ENCODE measurements around the gene TRIM51G. TPM values are rescaled to one million over a fixed set of nuclear protein-coding genes. Genes with fewer than 3 reads are reported as not detected.
"Not testable (repeated sequence)": the region's sequence is repeated elsewhere in the genome, so short reads cannot be mapped to it uniquely, and the experiment has no call there.

Gene TRIM51G
- total RNA-seq, result not detected
- polyA plus RNA-seq (ENCODE audit: insufficient read length in 6 of 6), result not detected
- long read RNA-seq, donor 1, result 0 reads
- long read RNA-seq, donor 2, result 0 reads
- long read RNA-seq, donor 3, result 0 reads
- long read RNA-seq, donor 4, result 0 reads
- long read RNA-seq, donor 5, result 0 reads
- long read RNA-seq, donor 6, result 0 reads
- long read RNA-seq, donor 7, result 0 reads
- long read RNA-seq, donor 8, result 0 reads
- long read RNA-seq, donor 9, result 0 reads
- long read RNA-seq, donor 10, result 0 reads
- long read RNA-seq, donor 11, result 0 reads
- long read RNA-seq, donor 12, result 0 reads

DNA sequence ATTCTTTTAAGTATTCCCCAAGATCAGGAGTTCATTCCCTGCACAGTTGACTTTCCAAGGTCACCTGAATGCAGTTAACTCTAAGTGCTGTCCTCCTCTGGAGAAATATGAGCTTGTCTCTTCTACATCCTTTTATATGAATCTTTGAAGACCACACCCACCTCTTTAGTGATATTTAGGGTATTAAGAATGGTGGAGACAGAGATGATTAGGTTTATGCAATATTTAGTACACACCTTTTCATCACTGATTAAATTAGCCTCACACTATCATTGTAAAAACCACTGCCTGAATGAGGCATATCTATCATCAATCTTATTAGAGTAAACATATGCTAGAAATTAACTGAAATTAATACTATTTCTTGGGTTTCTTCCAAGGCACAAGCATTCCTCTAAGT lies at the start of gene TRIM51G:
Gene TRIM51G (minus strand): TSS at position 101 of the 400 bp plus-strand sequence. CDS start 2,190 bp downstream, outside the sequence.
- H3K27me3 ChIP-seq; H3K9me3 ChIP-seq; DNase-seq; H3K27ac ChIP-seq; H3K4me1 ChIP-seq; H3K36me3 ChIP-seq; intact Hi-C loops (cut with DNase I); H3K4me3 ChIP-seq; ATAC-seq: not testable (repeated sequence)

DNA sequence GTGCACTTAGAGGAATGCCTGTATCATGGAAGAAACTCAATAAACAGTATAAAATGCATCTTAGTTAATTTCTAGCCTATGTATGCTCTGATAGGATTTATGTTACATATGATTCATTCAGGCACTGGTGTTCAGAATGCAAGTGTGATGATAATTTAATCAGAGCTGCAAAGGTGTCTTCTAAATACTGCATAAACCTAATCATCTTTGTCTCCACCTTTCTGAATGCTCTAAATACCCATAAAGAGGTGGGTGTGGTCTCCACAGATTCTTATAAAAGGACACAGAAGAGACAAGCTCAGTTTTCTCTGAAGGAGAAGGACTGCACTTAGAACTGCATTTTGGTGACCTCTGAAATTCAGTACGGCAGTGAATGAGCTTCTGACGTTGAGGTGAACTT lies 44.8 kb upstream of the TRIM51G start, which contains the start of gene TRIM49B:
Gene TRIM49B (plus strand): TSS at position 301 of the 400 bp plus-strand sequence. CDS start 2,777 bp downstream, outside the sequence.
- H3K27me3 ChIP-seq, result not testable (repeated sequence)

DNA sequence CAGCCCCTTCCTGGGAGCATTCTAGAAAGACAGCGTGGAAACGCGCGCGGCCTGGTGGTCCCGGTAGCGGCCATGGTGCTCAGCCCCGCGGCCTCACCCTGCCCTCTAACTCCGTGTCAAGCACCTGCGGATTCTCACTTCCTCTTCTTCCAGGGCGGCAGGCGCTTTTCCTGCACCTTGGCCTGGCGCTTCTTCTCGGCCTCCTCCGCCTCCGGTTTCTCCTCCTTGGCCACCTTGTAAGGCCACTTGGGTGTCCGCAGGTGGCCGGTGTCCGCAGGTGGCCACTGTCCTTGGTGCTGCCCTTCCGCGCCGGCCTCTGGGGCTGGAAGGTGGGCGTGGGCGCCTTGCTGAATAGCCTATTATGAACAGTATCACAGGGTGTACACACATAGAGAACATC lies 15.1 kb downstream of the TRIM51G start:
- H3K27me3 ChIP-seq; H3K4me3 ChIP-seq; ATAC-seq; intact Hi-C loops (cut with DNase I); H3K36me3 ChIP-seq; H3K27ac ChIP-seq; H3K4me1 ChIP-seq; H3K9me3 ChIP-seq; DNase-seq: not testable (repeated sequence)

More for the DNA sequence above, 44.8 kb upstream of the TRIM51G start, which contains the start of gene TRIM49B:
- H3K9me3 ChIP-seq; intact Hi-C loops (cut with DNase I); ATAC-seq; DNase-seq; H3K4me3 ChIP-seq; H3K27ac ChIP-seq; H3K4me1 ChIP-seq; H3K36me3 ChIP-seq: not testable (repeated sequence)

DNA sequence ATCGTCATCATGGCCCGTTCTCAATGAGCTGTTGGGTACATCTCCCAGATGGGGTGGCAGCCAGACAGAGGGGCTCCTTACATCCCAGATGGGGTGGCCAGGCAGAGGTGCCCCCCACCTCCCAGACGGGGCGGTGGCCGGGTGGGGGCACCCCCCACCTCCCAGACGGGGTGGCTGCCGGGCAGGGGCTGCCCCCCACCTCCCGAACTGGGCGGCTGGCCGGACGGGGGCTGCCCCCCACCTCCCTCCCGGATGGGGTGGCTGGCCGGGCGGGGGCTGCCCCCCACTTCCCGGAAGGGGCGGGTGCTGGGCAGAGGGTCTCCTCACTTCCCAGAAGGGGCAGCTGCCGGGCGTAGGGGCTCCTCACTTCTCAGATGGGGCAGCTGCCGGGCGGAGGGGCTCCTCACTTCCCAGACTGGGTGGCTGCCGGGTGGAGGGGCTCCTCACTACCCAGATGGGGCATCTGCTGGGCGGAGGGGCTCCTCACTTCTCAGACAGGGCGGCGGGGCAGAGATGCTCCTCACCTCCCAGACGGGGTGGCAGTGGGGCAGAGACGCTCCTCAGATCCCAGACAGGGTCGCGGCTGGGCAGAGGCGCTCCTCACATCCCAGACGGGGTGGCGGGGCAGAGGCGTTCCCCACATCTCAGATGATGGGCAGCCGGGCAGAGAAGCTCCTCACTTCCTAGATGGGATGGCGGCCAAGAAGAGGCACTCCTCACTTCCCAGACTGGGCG lies 28.2 kb downstream of the TRIM51G start:
- intact Hi-C loops (cut with DNase I); DNase-seq; H3K27me3 ChIP-seq: not testable (repeated sequence)

GRCh38 chr11:48945796-48946195 lies 37.9 kb downstream of the TRIM51G start:
- H3K27me3 ChIP-seq; intact Hi-C loops (cut with DNase I); H3K4me3 ChIP-seq; DNase-seq; H3K27ac ChIP-seq; ATAC-seq; H3K9me3 ChIP-seq; H3K4me1 ChIP-seq; H3K36me3 ChIP-seq: not testable (repeated sequence)

More for the DNA sequence above, 28.2 kb downstream of the TRIM51G start:
- H3K27ac ChIP-seq, H3K4me3 ChIP-seq, H3K4me1 ChIP-seq, H3K9me3 ChIP-seq, ATAC-seq, H3K36me3 ChIP-seq: not testable (repeated sequence)

Other genes starting within 250 kb of the TRIM51G start
- gene TRIM49B, start 44.9 kb upstream of the TRIM51G start, total RNA-seq, result not detected
- gene TRIM49B, start 44.9 kb upstream of the TRIM51G start, polyA plus RNA-seq (ENCODE audit: insufficient read length in 6 of 6), result not detected
- not detected for gene TRIM64C, start 75.2 kb upstream of the TRIM51G start, total RNA-seq
- gene TRIM64C, start 75.2 kb upstream of the TRIM51G start, polyA plus RNA-seq (ENCODE audit: insufficient read length in 6 of 6), result not detected
- gene FOLH1, start 224.7 kb upstream of the TRIM51G start, total RNA-seq, result 1 to 10 TPM; 2.6 to 2.8 TPM
- 10 to 100 TPM; 13.9 to 24.6 (median 19.0) TPM for gene FOLH1, start 224.7 kb upstream of the TRIM51G start, polyA plus RNA-seq (ENCODE audit: insufficient read length in 6 of 6)